HL-60 (cell line): ENCODE data around the gene ARID1B.

Source experiments
- DNase-seq, 2 experiments: peaks; one replicate each; pipeline ENCODE4 v3.0.0-alpha.2; 2010 to 2020; ENCODE audit warnings: low read depth in 1 of 2, low spot score in 1 of 2
- H3K27ac ChIP-seq: fragments of 250-450 bp; sonication (Bioruptor Pico); replicated peaks from 2 replicates; pipeline ENCODE4 v1.5.1; 2020; ENCODE audit warnings: mild to moderate bottlenecking, moderate library complexity
- H3K27me3 ChIP-seq: fragments of 250-450 bp; sonication (Bioruptor Pico); 2 replicates; pipeline ENCODE4 v1.5.1; 2021; ENCODE audit warnings: mild to moderate bottlenecking, moderate library complexity; ENCODE audit not compliant: insufficient read depth, poor library complexity, severe bottlenecking
- H3K4me3 ChIP-seq: replicated peaks from 2 replicates; pipeline ENCODE4 v1.5.1; 2011; ENCODE audit warnings: mild to moderate bottlenecking, control low read depth, low read length; ENCODE audit not compliant: insufficient read depth
- CTCF ChIP-seq: IDR thresholded peaks from one replicate; pipeline ENCODE4 v1.5.1; 2011; ENCODE audit warnings: low read length, control low read depth, inconsistent platforms; ENCODE audit not compliant: insufficient read depth
- GABPA ChIP-seq: IDR thresholded peaks from 2 replicates; pipeline ENCODE4 v1.6.1; 2012; ENCODE audit warnings: low read depth
- POLR2AphosphoS5 ChIP-seq: IDR thresholded peaks from 2 replicates; pipeline ENCODE4 v1.6.1; 2012; ENCODE audit warnings: low read depth
- REST ChIP-seq: IDR thresholded peaks from 2 replicates; pipeline ENCODE4 v1.6.1; 2012; ENCODE audit warnings: low read depth; ENCODE audit not compliant: insufficient replicate concordance
- SPI1 ChIP-seq: IDR thresholded peaks from 2 replicates; pipeline ENCODE4 v1.6.1; 2012; ENCODE audit warnings: low read depth, mild to moderate bottlenecking, borderline replicate concordance

The ARID1B gene

GRCh38 chr6:157210954-157211353, 433.8 kb downstream of the ARID1B start:
- TF ChIP-seq SPI1: no peak
- TF ChIP-seq POLR2AphosphoS5: no peak
- no peak for TF ChIP-seq GABPA
- no peak for TF ChIP-seq CTCF
- no peak for TF ChIP-seq REST
- Histone ChIP-seq H3K27ac (no peak overlapping the region), H3K27me3 (no peaks in the 10 kb centered on the region), H3K4me3 (no peak overlapping the region)
- DNase-seq: no peak

DNA sequence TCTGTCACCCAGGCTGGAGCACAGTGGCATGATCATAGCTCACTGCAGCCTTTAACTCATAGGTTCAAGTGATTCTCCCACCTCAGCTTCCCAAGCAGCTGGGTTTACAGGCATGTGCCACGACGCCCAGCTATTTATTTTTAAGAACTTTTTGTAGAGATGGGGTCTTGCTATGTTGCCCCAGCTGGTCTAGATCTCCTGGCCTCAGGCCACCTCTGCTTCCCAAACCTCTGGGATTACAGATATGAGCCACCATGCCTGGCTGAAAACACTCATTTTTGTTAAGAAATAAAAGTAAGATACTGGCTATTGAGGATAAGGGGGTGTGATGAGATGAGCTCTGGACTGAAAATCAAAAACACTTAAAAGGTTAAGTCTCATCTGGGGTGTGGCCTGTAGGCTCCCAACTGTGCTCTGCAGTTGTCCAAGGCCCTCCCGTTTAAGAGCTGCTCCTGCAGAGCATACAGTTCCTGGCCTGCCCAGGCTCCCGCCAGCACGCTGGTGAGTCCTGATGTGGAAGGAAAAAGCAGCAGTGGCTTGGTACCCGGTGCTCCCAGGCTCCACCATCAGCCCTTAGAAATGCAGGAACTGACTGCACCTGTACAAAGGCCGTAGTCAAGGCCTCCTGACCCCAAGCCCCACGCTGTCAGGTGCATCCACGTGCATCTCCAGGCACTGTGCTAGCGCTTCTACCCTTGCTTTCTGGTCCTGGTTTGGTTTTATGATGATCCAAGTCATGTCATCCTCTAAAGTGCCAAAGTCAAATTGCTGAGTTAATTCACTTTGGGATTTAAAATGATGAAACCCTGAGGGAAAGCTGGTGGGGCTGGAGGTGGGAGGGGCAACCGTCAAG, 434.7 kb downstream of the ARID1B start:
- H3K27ac ChIP-seq: no peak overlapping the region
- H3K27me3 ChIP-seq: no peaks in the 10 kb centered on the region
- H3K4me3 ChIP-seq: no peak overlapping the region
- no peak for DNase-seq
- TF ChIP-seq SPI1: no peak
- TF ChIP-seq POLR2AphosphoS5: no peak
- TF ChIP-seq REST: no peak
- TF ChIP-seq CTCF: no peak
- TF ChIP-seq GABPA: no peak

DNA sequence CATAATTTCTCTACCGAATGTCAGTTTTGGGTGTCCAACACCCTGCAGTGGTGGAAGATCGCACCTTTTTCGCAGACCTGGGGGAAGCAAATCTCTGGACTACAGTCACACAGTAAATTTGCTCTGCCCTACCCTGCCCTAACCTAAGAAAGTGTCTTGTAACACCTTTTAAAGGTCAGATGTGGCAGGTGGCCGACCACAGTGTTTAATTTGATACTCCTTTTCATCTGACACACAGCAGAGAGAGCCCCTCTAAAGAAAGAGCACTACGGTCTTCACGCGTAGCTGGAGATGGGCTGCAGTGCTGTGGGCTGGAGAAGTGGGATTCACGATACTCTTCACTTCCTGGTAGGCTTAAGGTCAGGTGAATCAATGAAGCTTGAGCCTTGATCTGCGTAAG, 436.2 kb downstream of the ARID1B start:
- TF ChIP-seq REST (no peak), POLR2AphosphoS5 (no peak), GABPA (no peak), SPI1 (no peak), CTCF (no peak)
- no peak overlapping the region for H3K27ac ChIP-seq
- H3K27me3 ChIP-seq: no peaks in the 10 kb centered on the region
- H3K4me3 ChIP-seq: no peak overlapping the region
- no peak for DNase-seq
